ENCODE measurements around the gene SH3BP4. TPM values are rescaled to one million over a fixed set of nuclear protein-coding genes. Genes with fewer than 3 reads are reported as not detected.

Gene SH3BP4
- total RNA-seq, 2 experiments from 2014 or later: 0.10 to 0.46 TPM

DNA sequence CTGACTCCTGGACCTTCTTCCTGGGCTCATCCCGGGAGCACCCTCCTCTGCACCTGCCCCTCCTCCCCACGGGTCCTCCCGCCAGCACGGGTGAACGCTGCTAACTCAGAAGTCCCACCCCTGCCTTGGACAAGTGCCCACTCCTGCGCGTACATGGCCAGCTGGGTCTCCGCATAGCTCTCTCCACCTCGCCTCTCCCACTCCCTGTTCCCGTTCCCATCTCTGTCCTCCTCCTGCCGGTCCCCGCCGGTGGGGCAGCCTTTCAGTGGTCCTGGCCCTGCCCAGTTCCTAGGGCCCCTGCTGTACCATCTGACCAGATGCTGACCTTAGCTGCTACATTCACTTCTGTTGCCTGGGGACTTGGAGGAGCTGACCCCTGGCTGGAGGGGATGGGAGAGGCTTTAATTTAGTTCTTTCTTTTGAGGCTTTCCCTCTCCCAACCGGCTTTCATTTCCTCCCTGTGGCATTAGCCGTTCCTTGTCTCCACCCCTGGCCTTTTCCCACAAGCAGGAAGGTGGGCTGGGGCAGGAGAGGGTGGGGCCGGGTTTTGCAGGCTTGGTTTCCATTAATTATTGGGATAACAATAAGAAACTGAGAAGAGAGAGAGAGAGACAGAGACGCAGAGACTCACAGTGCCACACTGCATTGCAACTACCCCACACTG is 136.1 kb downstream of the SH3BP4 start:
- intact Hi-C loops (cut with micrococcal nuclease): no loop called here
- Mint-ChIP-seq H3K9me3 (no peaks in the 10 kb centered on the region), H3K27me3 (peaks cover 23% of the 10 kb centered on the region), H3K4me3 (no peak overlapping the region), H3K36me3 (no peaks in the 10 kb centered on the region), H3K4me1 (ENCODE audit: low read depth) (no peaks in the 10 kb centered on the region), H3K27ac (no peak overlapping the region)
- ChIA-PET CTCF (no interaction called here), POLR2A (no interaction called here)
- DNase-seq: no peak

DNA sequence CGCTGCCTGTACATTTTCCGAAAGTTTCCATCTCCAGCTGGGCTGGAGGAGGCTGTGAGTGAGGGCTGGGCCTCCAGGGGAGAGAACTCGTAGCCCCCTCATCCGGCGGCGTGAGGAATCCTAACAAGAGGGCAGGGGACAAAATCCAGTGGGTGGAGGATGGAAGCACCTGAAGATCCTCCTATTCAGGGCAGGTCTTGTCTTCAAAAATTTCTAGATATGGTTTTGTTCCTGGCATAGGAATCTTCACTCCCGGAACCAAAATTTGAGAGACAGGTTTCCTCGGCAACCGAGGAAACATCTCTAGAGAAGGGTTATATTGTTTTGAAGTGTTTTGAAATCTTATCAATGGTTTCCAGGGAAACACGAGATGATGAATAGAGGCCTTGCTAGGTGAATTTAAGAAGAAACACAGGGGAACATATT is 136.7 kb downstream of the SH3BP4 start:
- CTCF ChIA-PET: no interaction called here
- Mint-ChIP-seq H3K4me1 (ENCODE audit: low read depth) (no peaks in the 10 kb centered on the region), H3K27ac (no peak overlapping the region), H3K36me3 (no peaks in the 10 kb centered on the region), H3K27me3 (peaks cover 23% of the 10 kb centered on the region), H3K4me3 (no peak overlapping the region), H3K9me3 (no peaks in the 10 kb centered on the region)
- DNase-seq: no peak
- intact Hi-C loops (cut with micrococcal nuclease): no loop called here
- POLR2A ChIA-PET: no interaction called here

DNA sequence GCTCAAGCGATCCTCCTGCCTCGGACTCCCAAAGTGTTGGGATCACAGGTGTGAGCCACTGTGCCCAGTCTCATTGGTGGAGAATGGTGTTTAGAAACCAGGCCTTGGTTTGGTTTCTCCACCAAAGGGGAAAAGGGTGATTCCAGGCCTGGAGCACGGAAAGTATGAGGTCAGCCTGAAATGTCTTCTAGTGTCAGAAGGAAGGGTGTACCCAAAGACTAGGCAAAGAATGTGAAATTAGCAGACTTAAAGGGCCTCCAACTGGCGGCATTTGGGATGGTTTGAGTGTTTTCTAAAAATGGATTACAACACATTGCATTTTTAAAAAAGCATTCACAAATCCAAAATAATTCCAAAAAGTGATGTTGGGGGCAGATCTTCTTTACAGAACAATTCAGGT is 139.6 kb downstream of the SH3BP4 start:
- Mint-ChIP-seq H3K27me3 (peaks cover 25% of the 10 kb centered on the region), H3K36me3 (no peaks in the 10 kb centered on the region), H3K4me1 (ENCODE audit: low read depth) (no peaks in the 10 kb centered on the region), H3K9me3 (no peaks in the 10 kb centered on the region), H3K27ac (no peak overlapping the region), H3K4me3 (no peak overlapping the region)
- ChIA-PET CTCF (no interaction called here), POLR2A (no interaction called here)
- DNase-seq: no peak
- intact Hi-C loops (cut with micrococcal nuclease): no loop called here

DNA sequence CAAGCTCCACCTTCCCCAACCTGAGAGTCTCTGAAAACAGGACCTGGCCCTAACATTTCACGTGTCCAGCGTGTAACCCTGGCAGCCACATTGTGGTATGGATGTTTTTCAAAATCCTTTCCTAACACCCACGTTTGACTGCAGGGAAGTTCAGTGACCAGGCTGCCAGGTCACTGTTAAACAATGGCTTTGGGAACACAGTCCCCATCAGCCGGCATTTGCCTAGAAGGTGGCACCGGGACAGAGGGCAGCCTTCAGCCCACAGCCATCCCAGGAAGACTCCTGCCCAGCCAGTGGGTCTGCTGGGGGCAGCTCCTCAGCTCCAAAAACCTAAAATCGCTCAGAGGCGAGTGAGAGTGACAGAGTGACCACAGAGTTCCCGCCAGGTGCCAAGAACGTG is 140.2 kb downstream of the SH3BP4 start:
- intact Hi-C loops (cut with micrococcal nuclease): no loop called here
- CTCF ChIA-PET: no interaction called here
- DNase-seq: no peak
- no peaks in the 10 kb centered on the region for H3K9me3 Mint-ChIP-seq
- POLR2A ChIA-PET: no interaction called here
- no peak overlapping the region for H3K4me3 Mint-ChIP-seq
- H3K27ac Mint-ChIP-seq: no peak overlapping the region
- no peaks in the 10 kb centered on the region for H3K36me3 Mint-ChIP-seq
- peaks cover 24% of the 10 kb centered on the region for H3K27me3 Mint-ChIP-seq
- H3K4me1 Mint-ChIP-seq (ENCODE audit: low read depth): no peaks in the 10 kb centered on the region

DNA sequence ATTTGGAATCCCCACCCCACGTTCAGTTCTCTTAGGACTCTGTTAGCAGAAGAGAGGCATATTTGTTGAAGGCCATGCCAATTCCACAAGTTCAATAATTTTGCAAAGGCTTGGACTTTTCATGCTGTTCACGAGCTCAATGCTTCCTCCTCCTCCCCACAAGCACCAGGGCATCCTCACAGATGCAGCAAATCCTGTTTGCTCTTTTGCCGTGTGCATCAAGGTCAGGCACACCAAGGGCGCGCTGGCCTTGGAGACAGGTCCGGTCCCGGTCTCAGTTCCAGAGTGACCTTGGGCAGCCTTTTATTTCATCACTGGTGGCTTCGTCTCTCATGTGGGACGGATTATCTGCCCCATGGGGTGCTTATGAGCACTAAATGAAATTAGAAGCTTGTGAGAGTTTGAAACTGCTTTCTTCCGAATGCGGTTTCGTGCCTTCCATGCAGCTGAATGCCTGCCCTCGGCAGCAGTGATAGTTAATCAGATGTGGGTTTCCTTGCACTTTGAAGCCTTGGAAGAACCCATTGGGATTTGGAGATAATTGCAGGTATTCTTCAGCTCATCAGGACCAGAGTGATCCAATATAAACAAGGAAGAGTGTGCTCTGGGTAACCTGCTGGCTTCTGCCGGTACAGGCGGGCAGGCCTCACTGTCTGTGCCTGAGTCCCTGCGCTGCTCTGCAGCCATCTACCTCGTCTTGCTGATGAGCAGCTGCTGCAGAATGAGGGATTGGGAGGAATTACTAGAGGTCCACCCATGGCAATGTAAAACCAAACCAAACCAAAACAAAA is 140.8 kb downstream of the SH3BP4 start:
- no peak for DNase-seq
- Mint-ChIP-seq H3K27me3 (peaks cover 25% of the 10 kb centered on the region), H3K27ac (no peak overlapping the region), H3K4me1 (ENCODE audit: low read depth) (no peaks in the 10 kb centered on the region), H3K36me3 (no peaks in the 10 kb centered on the region), H3K9me3 (no peaks in the 10 kb centered on the region), H3K4me3 (no peak overlapping the region)
- POLR2A ChIA-PET: no interaction called here
- intact Hi-C loops (cut with micrococcal nuclease): no loop called here
- CTCF ChIA-PET: no interaction called here

DNA sequence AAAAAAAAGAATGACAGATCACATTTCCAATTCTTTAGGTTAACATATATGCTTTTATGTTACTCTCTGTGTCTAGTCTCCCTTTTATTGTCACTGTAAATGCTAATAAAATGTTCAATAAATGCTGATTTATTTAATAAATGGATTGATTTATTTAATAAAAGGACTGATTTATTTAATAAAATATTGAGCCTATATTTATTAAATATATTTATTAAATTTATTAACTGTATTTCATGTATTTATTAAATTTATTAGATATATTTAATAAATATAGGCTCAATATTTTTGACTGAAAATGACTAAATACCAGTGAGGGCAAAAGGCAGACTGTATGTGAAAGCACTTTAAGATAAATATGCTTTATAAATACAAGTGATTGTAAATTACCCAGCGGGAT is 142.6 kb downstream of the SH3BP4 start:
- no peak for DNase-seq
- H3K4me1 Mint-ChIP-seq (ENCODE audit: low read depth): no peaks in the 10 kb centered on the region
- H3K27me3 Mint-ChIP-seq: peaks cover 18% of the 10 kb centered on the region
- ChIA-PET CTCF (no interaction called here), POLR2A (no interaction called here)
- H3K36me3 Mint-ChIP-seq: no peaks in the 10 kb centered on the region
- intact Hi-C loops (cut with micrococcal nuclease): no loop called here
- H3K9me3 Mint-ChIP-seq: no peaks in the 10 kb centered on the region
- no peak overlapping the region for H3K4me3 Mint-ChIP-seq
- no peak overlapping the region for H3K27ac Mint-ChIP-seq

DNA sequence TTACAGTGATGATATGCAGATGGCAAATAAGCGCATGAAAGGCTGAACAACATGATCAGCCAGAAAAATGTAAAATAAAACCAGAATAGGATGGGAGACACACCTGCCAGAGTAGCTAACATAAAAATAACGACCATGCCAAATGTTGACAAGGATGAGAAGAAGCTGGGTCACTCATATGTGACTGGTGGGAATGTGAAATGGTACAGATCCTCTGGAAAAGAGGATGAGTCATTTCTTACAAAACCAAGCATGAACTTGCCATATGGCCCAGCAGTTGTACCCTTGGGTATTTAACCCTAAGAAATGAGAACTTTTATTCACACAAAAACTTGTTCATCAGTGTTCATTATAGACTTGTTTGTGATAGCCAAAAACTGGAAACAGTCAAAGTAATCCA is 143.8 kb downstream of the SH3BP4 start:
- ChIA-PET CTCF (interaction anchor here (1.0 kb wide), 1 partner anchor 484 kb away, joined by 3 read pairs; no protein-coding TSS in a partner anchor), POLR2A (no interaction called here)
- Mint-ChIP-seq H3K27ac (no peak overlapping the region), H3K9me3 (no peaks in the 10 kb centered on the region), H3K4me1 (ENCODE audit: low read depth) (no peaks in the 10 kb centered on the region), H3K27me3 (peaks cover 18% of the 10 kb centered on the region), H3K4me3 (no peak overlapping the region), H3K36me3 (no peaks in the 10 kb centered on the region)
- intact Hi-C loops (cut with micrococcal nuclease): no loop called here
- no peak for DNase-seq

DNA sequence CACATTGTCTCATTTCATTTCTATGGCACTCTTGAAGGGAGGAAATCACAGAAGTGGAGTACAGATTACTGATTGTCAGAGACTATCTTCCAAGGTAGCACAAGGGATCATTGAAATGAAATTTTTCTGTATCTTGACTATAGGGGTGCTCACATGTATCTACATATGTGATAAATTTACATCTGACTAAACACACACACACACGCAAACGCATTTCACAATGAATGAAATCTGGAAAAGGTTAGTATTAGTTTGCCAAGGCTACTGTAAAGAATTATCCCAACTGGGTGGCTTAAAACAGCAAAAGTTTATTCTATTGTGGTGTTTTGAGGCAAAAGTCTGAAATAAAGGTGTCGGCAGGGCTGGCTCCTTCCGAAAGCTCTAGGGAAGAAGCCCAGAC is 144.6 kb downstream of the SH3BP4 start:
- peaks cover 18% of the 10 kb centered on the region for H3K27me3 Mint-ChIP-seq
- H3K4me3 Mint-ChIP-seq: no peak overlapping the region
- no peak overlapping the region for H3K27ac Mint-ChIP-seq
- H3K4me1 Mint-ChIP-seq (ENCODE audit: low read depth): no peaks in the 10 kb centered on the region
- CTCF ChIA-PET: no interaction called here
- H3K9me3 Mint-ChIP-seq: no peaks in the 10 kb centered on the region
- no peaks in the 10 kb centered on the region for H3K36me3 Mint-ChIP-seq
- DNase-seq: no peak
- intact Hi-C loops (cut with micrococcal nuclease): no loop called here
- POLR2A ChIA-PET: no interaction called here

DNA sequence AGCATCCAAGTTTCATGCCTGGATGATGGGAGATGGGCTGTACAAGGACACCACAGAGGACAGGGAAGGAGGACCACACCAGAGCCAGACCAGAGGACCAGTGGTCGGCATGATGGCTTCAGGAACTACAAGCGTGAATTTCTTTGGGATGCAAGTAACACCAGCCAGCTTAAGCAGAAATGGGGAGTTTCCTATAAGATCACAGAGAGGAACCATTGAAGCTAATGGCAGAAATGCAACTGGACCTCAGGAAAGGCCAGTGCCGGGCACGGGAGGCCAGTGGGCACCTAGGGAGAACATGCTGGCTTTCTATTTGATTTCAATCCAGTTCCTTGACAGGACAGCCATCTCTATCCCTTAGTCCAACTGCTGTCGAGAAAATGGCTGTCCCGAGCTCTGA is 145.4 kb downstream of the SH3BP4 start:
- no peak overlapping the region for H3K4me3 Mint-ChIP-seq
- no peak for DNase-seq
- CTCF ChIA-PET: no interaction called here
- H3K9me3 Mint-ChIP-seq: no peaks in the 10 kb centered on the region
- peaks cover 18% of the 10 kb centered on the region for H3K27me3 Mint-ChIP-seq
- H3K4me1 Mint-ChIP-seq (ENCODE audit: low read depth): no peaks in the 10 kb centered on the region
- H3K36me3 Mint-ChIP-seq: no peaks in the 10 kb centered on the region
- no peak overlapping the region for H3K27ac Mint-ChIP-seq
- intact Hi-C loops (cut with micrococcal nuclease): no loop called here
- POLR2A ChIA-PET: no interaction called here

DNA sequence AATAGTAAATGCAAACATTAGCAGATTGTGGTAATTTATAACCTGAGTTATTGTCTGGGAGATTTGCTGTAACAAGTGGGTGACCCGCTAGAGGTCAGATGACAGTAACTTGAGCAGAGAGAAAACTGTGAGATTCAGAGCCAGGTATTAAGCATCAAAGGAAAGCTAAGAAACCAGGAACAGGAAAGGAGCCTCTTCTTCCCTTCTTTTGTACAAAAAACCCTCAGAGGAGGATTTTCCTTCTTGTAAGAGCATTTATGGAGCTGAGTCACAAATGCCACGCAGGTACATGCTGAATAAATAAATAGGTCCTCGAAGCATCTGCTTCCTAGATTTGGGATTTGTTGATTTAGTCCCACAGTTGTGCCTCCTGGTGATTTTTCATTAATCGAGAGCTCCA is 146.5 kb downstream of the SH3BP4 start:
- no peak overlapping the region for H3K4me3 Mint-ChIP-seq
- peaks cover 18% of the 10 kb centered on the region for H3K27me3 Mint-ChIP-seq
- no peaks in the 10 kb centered on the region for H3K4me1 Mint-ChIP-seq (ENCODE audit: low read depth)
- POLR2A ChIA-PET: no interaction called here
- no peak for DNase-seq
- no peak overlapping the region for H3K27ac Mint-ChIP-seq
- no peaks in the 10 kb centered on the region for H3K9me3 Mint-ChIP-seq
- intact Hi-C loops (cut with micrococcal nuclease): no loop called here
- CTCF ChIA-PET: no interaction called here
- no peaks in the 10 kb centered on the region for H3K36me3 Mint-ChIP-seq

DNA sequence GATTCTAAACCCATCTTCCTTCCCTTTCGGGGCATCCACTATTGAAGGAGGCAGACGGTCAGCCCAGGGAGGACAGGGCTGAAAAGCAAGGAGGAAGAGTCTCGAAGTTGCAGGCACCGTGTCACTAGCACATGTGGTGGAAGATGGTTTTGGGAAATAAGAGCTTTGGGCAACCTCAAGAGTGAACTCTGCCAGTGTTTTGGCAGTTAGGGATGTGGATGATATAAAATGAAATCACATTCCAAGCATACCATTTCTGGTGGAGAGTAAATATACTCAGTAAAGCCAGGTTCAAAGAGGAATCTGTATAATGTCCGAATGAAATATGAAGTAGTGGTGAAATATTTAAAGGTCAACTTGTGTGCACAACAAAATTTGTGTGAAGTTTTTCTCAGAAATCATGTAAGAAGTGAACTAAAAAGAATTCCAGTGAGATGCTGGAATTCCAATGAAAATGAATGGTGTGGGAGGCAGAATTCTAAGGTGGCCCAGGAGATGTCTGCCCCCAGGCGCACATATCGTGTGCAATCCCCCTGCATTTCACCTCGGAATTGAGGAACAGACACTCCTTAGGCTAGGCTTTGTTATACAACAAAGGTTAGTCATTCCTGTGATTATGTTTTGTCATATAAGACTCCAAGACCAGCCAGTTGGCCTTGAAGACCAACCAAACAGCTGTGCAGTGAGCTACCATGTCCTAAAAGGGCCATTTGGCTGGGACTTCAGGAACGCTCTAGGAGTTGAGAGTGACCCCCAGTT is 147.1 kb downstream of the SH3BP4 start:
- H3K27ac Mint-ChIP-seq: no peak overlapping the region
- peaks cover 14% of the 10 kb centered on the region for H3K27me3 Mint-ChIP-seq
- H3K36me3 Mint-ChIP-seq: no peaks in the 10 kb centered on the region
- H3K4me3 Mint-ChIP-seq: no peak overlapping the region
- H3K9me3 Mint-ChIP-seq: no peaks in the 10 kb centered on the region
- no peaks in the 10 kb centered on the region for H3K4me1 Mint-ChIP-seq (ENCODE audit: low read depth)
- intact Hi-C loops (cut with micrococcal nuclease): no loop called here
- POLR2A ChIA-PET: no interaction called here
- no peak for DNase-seq
- CTCF ChIA-PET: no interaction called here

DNA sequence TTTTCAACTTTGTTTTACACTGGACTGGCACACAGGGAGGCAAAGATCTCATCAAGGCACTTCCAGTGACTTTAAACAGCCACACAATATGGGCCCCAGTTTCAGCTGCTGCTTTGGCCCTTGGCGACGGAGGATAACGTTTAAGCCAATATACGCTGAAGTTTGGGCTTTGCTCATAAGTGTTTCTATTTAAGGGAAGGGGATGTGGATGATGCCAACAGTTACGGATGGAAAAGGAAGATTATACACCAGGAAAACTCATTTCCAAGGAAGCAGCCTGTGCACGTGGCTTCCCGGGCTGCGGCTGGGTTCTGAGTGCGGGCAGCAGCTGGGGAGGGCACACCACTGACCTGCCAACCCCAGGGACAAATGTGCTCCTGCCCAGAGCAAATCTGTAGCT is 151.1 kb downstream of the SH3BP4 start:
- H3K27me3 Mint-ChIP-seq: peaks cover 9% of the 10 kb centered on the region
- POLR2A ChIA-PET: no interaction called here

More for the DNA sequence above, 151.1 kb downstream of the SH3BP4 start:
- Mint-ChIP-seq H3K27ac (no peak overlapping the region), H3K4me1 (ENCODE audit: low read depth) (no peaks in the 10 kb centered on the region), H3K4me3 (no peak overlapping the region), H3K36me3 (no peaks in the 10 kb centered on the region), H3K9me3 (no peaks in the 10 kb centered on the region)
- intact Hi-C loops (cut with micrococcal nuclease): no loop called here
- CTCF ChIA-PET: no interaction called here
- DNase-seq: no peak

Measured in activated CD4-positive, alpha-beta memory T cell treated with anti-CD3 and anti-CD28 coated beads for 36 hours (primary cell).